ENCODE measurements around the gene GPR157.

GRCh38 chr1:9069326-9070100, 59.4 kb downstream of the GPR157 start, which contains the start of gene SLC2A5:
- TF ChIP-seq EZH2phosphoT487 (IDR thresholded peaks at IDR 0.05; ENCODE audit: borderline replicate concordance, low read length) = no peak
- no peak for TF ChIP-seq CTCF (conservative IDR thresholded peaks at IDR 0.05; ENCODE audit: low read depth, low read length)
